Psoas muscle (tissue), 8 donors: Measurements from ENCODE around the gene LRP1. TPM values are rescaled to one million over a fixed set of nuclear protein-coding genes. Genes with fewer than 3 reads are reported as not detected.

Experiments
- ATAC-seq, 4 donors: fragments of 200-7000 bp; cut with Tn5 transposase; one replicate each; pipeline ENCODE4 v1.9.1; 2020; ENCODE audit warnings: moderate library complexity in 3 of 4, mild to moderate bottlenecking in 2 of 4
- DNase-seq, 2 donors: peaks; one replicate each; pipeline ENCODE4 v3.0.0-alpha.2; 2020
- H3K27ac ChIP-seq: fragments of 200-600 bp; one replicate; pipeline ENCODE4 v1.8.0; 2022
- H3K27me3 ChIP-seq, 3 donors: fragments of 200-600 bp in 1 of 3; one replicate each; pipeline versions ENCODE4 v1.6.1 to v1.8.0; 2013 to 2022; ENCODE audit warnings: low read length in 2 of 3, mild to moderate bottlenecking in 2 of 3, moderate library complexity in 1 of 3; ENCODE audit not compliant: insufficient read depth in 3 of 3
- H3K36me3 ChIP-seq, 2 donors: fragments of 200-600 bp in 1 of 2; one replicate each; pipeline versions ENCODE4 v1.6.1 to v1.8.0; 2013 to 2022; ENCODE audit warnings: low read depth in 1 of 2, mild to moderate bottlenecking in 1 of 2, moderate library complexity in 1 of 2; ENCODE audit not compliant: insufficient read depth in 1 of 2
- H3K4me1 ChIP-seq: fragments of 200-600 bp; one replicate; pipeline ENCODE4 v1.8.0; 2022
- H3K4me3 ChIP-seq: fragments of 200-600 bp; one replicate; pipeline ENCODE4 v1.8.0; 2022; ENCODE audit warnings: mild to moderate bottlenecking
- H3K9me3 ChIP-seq: fragments of 200-600 bp; one replicate; pipeline ENCODE4 v1.8.0; 2022
- CTCF ChIP-seq: fragments of 200-600 bp; IDR thresholded peaks from one replicate; pipeline ENCODE4 v1.8.0; 2022; ENCODE audit warnings: antibody characterized with exemption
- WGBS, 3 donors: extraction: QIAGEN DNeasy Blood & Tissue Kit; methylation state at CpG; one replicate each; pipeline versions ENCODE4 v1.1.6 to v1.1.7; 2013; 5-methylcytosine and 5-hydroxymethylcytosine counted together
- intact Hi-C, 2 donors: fragments of 100-400 bp; cut with DNase I; formaldehyde crosslinking; loops; one replicate each; pipeline versions ENCODE4 v1.11.0 to v1.14.2; 2022
- polyA plus RNA-seq, 3 donors: library from polyadenylated mRNA; stranded (reverse); fragments of 200-250 nt; gene quantifications; one replicate each; pipeline ENCODE4 v1.2.3, GENCODE V29; 2013
- total RNA-seq, 4 donors: library from RNA; stranded (reverse); fragmentation: NEBNext Ultra II Directional in 2 of 4; extraction: Animal tissue kit (Norgen Biotek cat#: 25700) in 2 of 4; gene quantifications; one replicate each; pipeline versions ENCODE4 v1.2.1 to v1.2.4, GENCODE V29; 2021 to 2023
- donor health status: healthy with polysubstance abuse.
- donor health status: DM: no; HTN: no; CAD: no; lungs with moderate emphysema.
- donor health status: Bipolar disorder and iron deficiency.
- donor health status: healthy.
- donor health status: DM: yes; HTN: yes; CAD: no.
- donor health status: DM: no; HTN: no; CAD: no.
- donor health status: DM: no; HTN: no; CAD: no.
- donor health status: DM: yes; HTN: yes; CAD: no.

Gene LRP1
- total and polyA plus RNA-seq, 7 donors = 10.7 to 50.6 (median 33.1) TPM

DNA sequence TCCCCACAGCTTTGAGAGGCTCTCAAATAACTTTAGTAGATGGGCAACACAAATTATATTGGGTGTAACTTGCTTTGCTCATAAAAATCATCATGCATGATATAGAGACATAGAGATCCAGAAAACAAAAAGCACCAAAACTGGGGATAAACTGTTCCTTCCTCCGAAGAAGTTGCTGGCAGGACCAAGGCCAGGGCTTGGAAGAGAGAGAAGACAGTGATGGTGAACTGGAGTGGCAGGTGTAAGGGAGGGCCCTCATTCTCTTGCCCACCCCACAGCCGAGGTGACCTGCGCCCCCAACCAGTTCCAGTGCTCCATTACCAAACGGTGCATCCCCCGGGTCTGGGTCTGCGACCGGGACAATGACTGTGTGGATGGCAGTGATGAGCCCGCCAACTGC lies 72.9 kb downstream of the LRP1 start:
- Histone ChIP-seq H3K9me3 (no peaks in the 10 kb centered on the region), H3K36me3 (peaks cover 0 to 65% of the 10 kb centered on the region in 2 donors), H3K4me3 (no peak overlapping the region), H3K27me3 (no peaks in the 10 kb centered on the region), H3K27ac (no peak overlapping the region), H3K4me1 (no peaks in the 10 kb centered on the region)
- DNase-seq = no peak
- no peak for ATAC-seq
- no peak for TF ChIP-seq CTCF
- intact Hi-C loops = no loop called here
- WGBS, 3 donors = 45 to 60% (median 51%) methylated on average over 8 of the region's 8 CpGs

DNA sequence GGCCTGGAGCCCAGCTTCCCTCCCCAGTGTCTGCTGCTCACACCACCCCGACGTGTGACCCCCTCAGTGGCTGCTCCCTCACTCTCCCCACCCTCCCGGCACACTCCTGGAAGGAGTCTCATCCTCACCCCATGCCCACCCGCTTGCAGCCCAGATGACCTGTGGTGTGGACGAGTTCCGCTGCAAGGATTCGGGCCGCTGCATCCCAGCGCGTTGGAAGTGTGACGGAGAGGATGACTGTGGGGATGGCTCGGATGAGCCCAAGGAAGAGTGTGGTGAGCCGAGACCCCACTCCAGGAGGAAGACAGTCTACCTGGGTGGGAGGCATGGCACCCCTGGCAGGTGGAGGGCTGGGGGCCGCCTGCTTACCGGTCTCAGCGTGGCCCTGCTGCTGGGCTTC lies 73.3 kb downstream of the LRP1 start:
- no peak overlapping the region for H3K4me3 ChIP-seq
- no peak for TF ChIP-seq CTCF
- H3K27ac ChIP-seq = no peak overlapping the region
- intact Hi-C loops = no loop called here
- H3K4me1 ChIP-seq = no peaks in the 10 kb centered on the region
- H3K9me3 ChIP-seq = no peaks in the 10 kb centered on the region
- DNase-seq (no peak), ATAC-seq (no peak)
- no peaks in the 10 kb centered on the region for H3K27me3 ChIP-seq
- 78 to 83% (median 79%) methylated on average over 13 to 16 of the region's 16 CpGs for WGBS, 3 donors
- peaks cover 0 to 61% of the 10 kb centered on the region in 2 donors for H3K36me3 ChIP-seq

GRCh38 chr12:57202321-57202720 lies 74.0 kb downstream of the LRP1 start:
- no peak for ATAC-seq
- intact Hi-C loops = no loop called here
- TF ChIP-seq CTCF = no peak
- Histone ChIP-seq H3K4me1 (no peaks in the 10 kb centered on the region), H3K4me3 (no peak overlapping the region), H3K36me3 (peaks cover 0 to 56% of the 10 kb centered on the region in 2 donors), H3K27me3 (no peaks in the 10 kb centered on the region), H3K27ac (no peak overlapping the region), H3K9me3 (no peaks in the 10 kb centered on the region)
- no peak for DNase-seq
- WGBS, 3 donors = 68 to 79% (median 76%) methylated on average over 19 of the region's 19 CpGs

DNA sequence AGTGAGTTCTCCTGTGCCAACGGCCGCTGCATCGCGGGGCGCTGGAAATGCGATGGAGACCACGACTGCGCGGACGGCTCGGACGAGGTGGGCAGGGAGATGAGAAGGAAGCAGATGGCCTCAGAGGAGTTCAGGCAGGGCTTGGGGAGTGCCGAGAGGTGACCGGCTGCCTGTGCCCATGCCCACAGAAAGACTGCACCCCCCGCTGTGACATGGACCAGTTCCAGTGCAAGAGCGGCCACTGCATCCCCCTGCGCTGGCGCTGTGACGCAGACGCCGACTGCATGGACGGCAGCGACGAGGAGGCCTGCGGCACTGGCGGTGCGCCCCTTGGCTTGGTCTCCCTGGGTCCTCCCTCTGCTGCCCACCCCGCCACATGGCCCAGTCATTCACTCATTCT lies 74.9 kb downstream of the LRP1 start:
- no peaks in the 10 kb centered on the region for H3K9me3 ChIP-seq
- no peak for TF ChIP-seq CTCF
- WGBS, 3 donors = 64 to 78% (median 68%) methylated on average over 27 to 28 of the region's 28 CpGs
- H3K27me3 ChIP-seq = no peaks in the 10 kb centered on the region
- no peak overlapping the region for H3K27ac ChIP-seq
- ATAC-seq = no peak
- H3K4me1 ChIP-seq = no peaks in the 10 kb centered on the region
- DNase-seq = no peak
- intact Hi-C loops = no loop called here
- H3K4me3 ChIP-seq = no peak overlapping the region
- H3K36me3 ChIP-seq = peaks cover 0 to 48% of the 10 kb centered on the region in 2 donors

- DNase-seq = no peak
- Histone ChIP-seq H3K4me1 (no peaks in the 10 kb centered on the region), H3K4me3 (no peak overlapping the region), H3K27me3 (no peaks in the 10 kb centered on the region), H3K27ac (no peak overlapping the region), H3K36me3 (peaks cover 0 to 42% of the 10 kb centered on the region in 2 donors), H3K9me3 (no peaks in the 10 kb centered on the region)
- intact Hi-C loops = no loop called here
- ATAC-seq = no peak
- WGBS, 3 donors = 77 to 89% (median 77%) methylated on average over 11 of the region's 11 CpGs
- no peak for TF ChIP-seq CTCF
Observed at GRCh38 chr12:57203791-57204190, 75.5 kb downstream of the LRP1 start.
